ENCODE results near the gene GMPPA.

- TF ChIP-seq CTCF (IDR thresholded peaks at IDR 0.05) (no peak), POLR2A (IDR thresholded peaks at IDR 0.05) (no peak)
Measured at GRCh38 chr2:219462349-219462748, 36.3 kb upstream of the GMPPA start.
